WTC11 (cell line): Measurements from ENCODE around the gene OR51A4.
"Not testable (repeated sequence)": the region's sequence is repeated elsewhere in the genome, so short reads cannot be mapped to it uniquely, and the experiment has no call there.

Source experiments
- CTCF ChIP-seq: fragments of 200-600 bp; IDR thresholded peaks from 2 replicates; pipeline ENCODE4 v1.8.0; 2022; ENCODE audit warnings: antibody characterized with exemption
- ESRRA ChIP-seq: sonication (generic); formaldehyde crosslinking; IDR thresholded peaks from 2 replicates; pipeline ENCODE4 v1.8.1; 2022; ENCODE audit warnings: mild to moderate bottlenecking, missing genetic modification reagents, borderline replicate concordance
- JUN ChIP-seq: sonication (generic); formaldehyde crosslinking; IDR thresholded peaks from 2 replicates; pipeline ENCODE4 v1.8.0; 2023; ENCODE audit warnings: mild to moderate bottlenecking, missing genetic modification reagents
- STAT6 ChIP-seq: sonication (generic); formaldehyde crosslinking; conservative IDR thresholded peaks from 2 replicates; pipeline ENCODE4 v1.8.1; 2023; ENCODE audit warnings: mild to moderate bottlenecking, low read depth, missing genetic modification reagents, moderate library complexity
- TCF7 ChIP-seq: sonication (generic); formaldehyde crosslinking; IDR thresholded peaks from 2 replicates; pipeline ENCODE4 v1.8.0; 2022; ENCODE audit warnings: mild to moderate bottlenecking, low read depth, missing genetic modification reagents, moderate library complexity
- ZNF121 ChIP-seq: sonication (generic); formaldehyde crosslinking; IDR thresholded peaks from 2 replicates; pipeline ENCODE4 v1.8.0; 2023; ENCODE audit warnings: missing genetic modification reagents

- not testable (repeated sequence) for TF ChIP-seq TCF7 (CRISPR knock-in tag); ESRRA; CTCF; STAT6 (CRISPR knock-in tag); JUN (CRISPR knock-in tag); ZNF121 (CRISPR knock-in tag)
Observed at GRCh38 chr11:4955613-4956012, 8.2 kb upstream of the OR51A4 start, which contains the start of gene OR51A2.
